Astrocyte (in vitro differentiated cells and primary cell): ENCODE data around the gene SMCO1.
"Not testable (repeated sequence)": the region's sequence is repeated elsewhere in the genome, so short reads cannot be mapped to it uniquely, and the experiment has no call there.

ENCODE experiments used
- CTCF ChIP-seq: IDR thresholded peaks from 2 replicates; pipeline ENCODE4 v1.5.1; 2011; ENCODE audit warnings: low read depth, mild to moderate bottlenecking, inconsistent platforms, low read length, moderate library complexity; ENCODE audit not compliant: insufficient read depth
- EZH2 ChIP-seq: IDR thresholded peaks from 2 replicates; pipeline ENCODE4 v1.6.1; 2012; ENCODE audit warnings: mild to moderate bottlenecking, low read length, inconsistent platforms; ENCODE audit not compliant: insufficient read depth

- TF ChIP-seq CTCF, EZH2: not testable (repeated sequence)
Measured at GRCh38 chr3:196521291-196521690, 6.1 kb upstream of the SMCO1 start.
